Lower lobe of right lung (tissue), 2 donors: ENCODE results near the gene ETDA. TPM values are rescaled to one million over a fixed set of nuclear protein-coding genes. Genes with fewer than 3 reads are reported as not detected.
"Not testable (repeated sequence)": the region's sequence is repeated elsewhere in the genome, so short reads cannot be mapped to it uniquely, and the experiment has no call there.

Experiments
- ATAC-seq, 2 donors: fragments of 200-7000 bp; cut with Tn5 transposase; one replicate each; pipeline ENCODE4 v1.9.1; 2020 to 2022; ENCODE audit warnings: mild to moderate bottlenecking in 2 of 2, moderate library complexity in 2 of 2
- DNase-seq: peaks from one replicate; pipeline ENCODE4 v3.0.0-alpha.2; 2020
- H3K27ac ChIP-seq: fragments of 200-600 bp; one replicate; pipeline ENCODE4 v1.8.0; 2022
- H3K27me3 ChIP-seq: fragments of 200-600 bp; one replicate; pipeline ENCODE4 v1.8.0; 2022; ENCODE audit warnings: low read depth
- H3K36me3 ChIP-seq: fragments of 200-600 bp; one replicate; pipeline ENCODE4 v1.8.0; 2022; ENCODE audit warnings: mild to moderate bottlenecking
- H3K4me1 ChIP-seq: fragments of 200-600 bp; one replicate; pipeline ENCODE4 v1.8.0; 2022
- H3K4me3 ChIP-seq: fragments of 200-600 bp; one replicate; pipeline ENCODE4 v1.8.0; 2022; ENCODE audit warnings: mild to moderate bottlenecking
- H3K9me3 ChIP-seq: fragments of 200-600 bp; one replicate; pipeline ENCODE4 v1.8.0; 2022
- CTCF ChIP-seq: fragments of 200-600 bp; IDR thresholded peaks from one replicate; pipeline ENCODE4 v1.8.0; 2022; ENCODE audit warnings: antibody characterized with exemption, mild to moderate bottlenecking
- intact Hi-C: fragments of 100-400 bp; cut with DNase I; formaldehyde crosslinking; loops from one replicate; pipeline ENCODE4 v1.11.0; 2022
- long read RNA-seq: library from polyadenylated mRNA; unstranded; transcript quantifications from one replicate; pipeline ENCODE4 v2.0.0, GENCODE V29; 2021
- total RNA-seq: library from RNA; stranded (reverse); fragmentation: NEBNext Ultra II Directional; extraction: Animal tissue kit (Norgen Biotek cat#: 25700); gene quantifications from one replicate; pipeline ENCODE4 v1.2.1, GENCODE V29; 2021
- donor health status: DM: no; HTN: yes; CAD: no; lungs with severe emphysema.

The ETDA gene
- total RNA-seq = not detected
- long read RNA-seq = 0 reads

- intact Hi-C loops, H3K36me3 ChIP-seq, DNase-seq, H3K27ac ChIP-seq, H3K9me3 ChIP-seq, ATAC-seq, H3K4me1 ChIP-seq, H3K27me3 ChIP-seq, H3K4me3 ChIP-seq: not testable (repeated sequence)
Observed at GRCh38 chrX:135252011-135252518, at the start of gene ETDA. ETDA (plus strand) TSS chrX:135252061; CDS start chrX:135253277, 1,216 bp downstream.

GRCh38 chrX:135206427-135206826 lies 45.4 kb upstream of the ETDA start:
- peak; percentile 48 for TF ChIP-seq CTCF
- DNase-seq = peak; percentile 61
- intact Hi-C loops, ATAC-seq, H3K4me1 ChIP-seq, H3K9me3 ChIP-seq, H3K4me3 ChIP-seq, H3K27me3 ChIP-seq, H3K27ac ChIP-seq, H3K36me3 ChIP-seq: not testable (repeated sequence)

GRCh38 chrX:135213200-135213844 lies 38.5 kb upstream of the ETDA start:
- H3K27ac ChIP-seq = no peak overlapping the region
- TF ChIP-seq CTCF = no peak
- ATAC-seq (no peak), DNase-seq (no peak)
- H3K27me3 ChIP-seq = no peaks in the 10 kb centered on the region
- no peaks in the 10 kb centered on the region for H3K36me3 ChIP-seq
- H3K9me3 ChIP-seq = no peaks in the 10 kb centered on the region
- intact Hi-C loops = no loop called here
- no peak overlapping the region for H3K4me3 ChIP-seq
- no peaks in the 10 kb centered on the region for H3K4me1 ChIP-seq

GRCh38 chrX:135245989-135246388 lies 5.9 kb upstream of the ETDA start:
- H3K36me3 ChIP-seq, H3K4me3 ChIP-seq, H3K9me3 ChIP-seq, ATAC-seq, DNase-seq, H3K27me3 ChIP-seq, H3K4me1 ChIP-seq, intact Hi-C loops, H3K27ac ChIP-seq: not testable (repeated sequence)

GRCh38 chrX:135256087-135256684 lies 4.3 kb downstream of the ETDA start:
- H3K27me3 ChIP-seq, H3K36me3 ChIP-seq, H3K4me1 ChIP-seq, H3K9me3 ChIP-seq, ATAC-seq, H3K4me3 ChIP-seq, DNase-seq, intact Hi-C loops, H3K27ac ChIP-seq: not testable (repeated sequence)

- Histone ChIP-seq H3K9me3 (no peaks in the 10 kb centered on the region), H3K4me1 (no peaks in the 10 kb centered on the region), H3K4me3 (no peak overlapping the region), H3K36me3 (no peaks in the 10 kb centered on the region), H3K27ac (no peak overlapping the region), H3K27me3 (no peaks in the 10 kb centered on the region)
- DNase-seq = no peak
- TF ChIP-seq CTCF = no peak
- intact Hi-C loops = no loop called here
- ATAC-seq = no peak
Observed at GRCh38 chrX:135256923-135257322, 5.1 kb downstream of the ETDA start.

- Histone ChIP-seq H3K4me3 (no peak overlapping the region), H3K27ac (no peak overlapping the region), H3K4me1 (no peaks in the 10 kb centered on the region), H3K9me3 (no peaks in the 10 kb centered on the region), H3K36me3 (no peaks in the 10 kb centered on the region), H3K27me3 (no peaks in the 10 kb centered on the region)
- no peak for TF ChIP-seq CTCF
- intact Hi-C loops = no loop called here
- ATAC-seq (no peak), DNase-seq (no peak)
Observed at GRCh38 chrX:135257469-135257868, 5.6 kb downstream of the ETDA start.

- H3K4me1 ChIP-seq, H3K4me3 ChIP-seq, H3K27ac ChIP-seq, ATAC-seq, intact Hi-C loops, DNase-seq, H3K36me3 ChIP-seq, H3K9me3 ChIP-seq, H3K27me3 ChIP-seq: not testable (repeated sequence)
Observed at GRCh38 chrX:135260976-135261375, 9.1 kb downstream of the ETDA start.

- H3K27ac ChIP-seq, H3K4me1 ChIP-seq, intact Hi-C loops, H3K36me3 ChIP-seq, H3K9me3 ChIP-seq, H3K4me3 ChIP-seq, ATAC-seq, H3K27me3 ChIP-seq, DNase-seq: not testable (repeated sequence)
Observed at GRCh38 chrX:135263376-135263775, 11.5 kb downstream of the ETDA start.
